ENCODE results near the gene PKNOX1.
"Not testable (repeated sequence)": the region's sequence is repeated elsewhere in the genome, so short reads cannot be mapped to it uniquely, and the experiment has no call there.

Gene PKNOX1, protein sequence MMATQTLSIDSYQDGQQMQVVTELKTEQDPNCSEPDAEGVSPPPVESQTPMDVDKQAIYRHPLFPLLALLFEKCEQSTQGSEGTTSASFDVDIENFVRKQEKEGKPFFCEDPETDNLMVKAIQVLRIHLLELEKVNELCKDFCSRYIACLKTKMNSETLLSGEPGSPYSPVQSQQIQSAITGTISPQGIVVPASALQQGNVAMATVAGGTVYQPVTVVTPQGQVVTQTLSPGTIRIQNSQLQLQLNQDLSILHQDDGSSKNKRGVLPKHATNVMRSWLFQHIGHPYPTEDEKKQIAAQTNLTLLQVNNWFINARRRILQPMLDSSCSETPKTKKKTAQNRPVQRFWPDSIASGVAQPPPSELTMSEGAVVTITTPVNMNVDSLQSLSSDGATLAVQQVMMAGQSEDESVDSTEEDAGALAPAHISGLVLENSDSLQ

GRCh38 chr21:42973991-42974831 is at the start of gene PKNOX1:
PKNOX1 (plus strand) TSS chr21:42974562; CDS start chr21:43004382, 29,820 bp downstream.
- peak; percentile 97 for DNase-seq (ENCODE audit: low read depth)

- DNase-seq (ENCODE audit: low read depth): no peak
Measured at GRCh38 chr21:42925114-42925926, 49.0 kb upstream of the PKNOX1 start, which contains the start of gene ERVH48-1. ERVH48-1 (minus strand) TSS chr21:42925630; CDS start chr21:42919006, 6,624 bp downstream.

GRCh38 chr21:42927474-42928200 is 46.7 kb upstream of the PKNOX1 start:
- DNase-seq (ENCODE audit: low read depth): not testable (repeated sequence)

DNA sequence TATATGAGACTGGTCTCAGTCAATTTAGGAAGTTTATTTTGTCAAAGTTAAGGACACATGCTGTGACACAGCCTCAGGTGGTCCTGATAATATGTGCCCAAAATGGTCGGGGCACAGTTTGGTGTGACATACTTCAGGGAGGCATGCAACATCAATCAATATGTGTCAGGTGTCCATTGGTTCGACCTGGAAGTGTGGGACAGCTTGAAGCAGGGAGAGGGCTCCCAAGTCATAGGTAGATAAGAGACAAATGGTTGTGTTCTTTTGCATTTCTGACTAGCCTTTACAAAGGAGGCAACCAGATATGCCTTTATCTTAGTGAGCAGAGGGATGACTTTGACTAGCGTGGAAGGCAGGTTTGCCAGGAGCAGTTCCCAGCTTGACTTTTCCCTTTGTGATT is 44.4 kb upstream of the PKNOX1 start:
- no peak for DNase-seq (ENCODE audit: low read depth)

- DNase-seq (ENCODE audit: low read depth): peak; percentile 44
Measured at GRCh38 chr21:42931560-42932235, 42.7 kb upstream of the PKNOX1 start.

DNA sequence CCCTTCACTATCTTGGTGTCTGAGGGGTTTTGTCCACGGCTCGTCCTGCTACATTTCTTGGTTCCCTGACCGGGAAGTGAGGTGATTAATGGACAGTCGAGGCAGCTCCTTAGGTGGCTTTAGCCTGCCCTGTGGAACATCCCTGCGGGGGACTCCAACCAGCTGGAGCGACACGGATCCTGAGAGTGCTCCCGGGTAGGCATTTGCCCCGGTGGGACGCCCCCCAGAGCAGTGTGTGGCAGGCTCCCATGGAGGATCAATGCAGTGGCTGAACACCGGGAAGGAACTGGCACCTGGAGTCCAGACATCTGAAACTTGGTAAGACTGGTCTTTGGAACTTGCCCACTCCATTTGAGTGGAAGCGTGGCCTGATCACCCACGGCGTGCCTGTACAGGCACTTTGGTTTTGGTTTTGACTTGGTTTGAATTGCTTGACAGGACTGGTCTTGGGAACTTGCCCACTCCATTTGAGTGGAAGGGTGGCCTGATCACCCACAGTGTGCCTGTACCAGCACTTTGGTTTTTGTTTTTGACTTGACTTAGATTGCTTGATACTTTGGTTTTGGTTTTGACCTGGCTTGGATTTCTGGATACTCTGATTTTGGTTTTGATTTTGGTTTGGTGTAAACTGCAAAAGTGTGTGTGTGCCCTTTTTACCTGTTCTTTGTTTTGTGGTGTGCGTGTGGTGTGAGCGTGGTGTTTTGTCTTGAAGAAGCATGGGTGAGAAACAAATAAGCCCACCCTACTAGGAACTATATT is 41.8 kb upstream of the PKNOX1 start:
- DNase-seq (ENCODE audit: low read depth): not testable (repeated sequence)

DNA sequence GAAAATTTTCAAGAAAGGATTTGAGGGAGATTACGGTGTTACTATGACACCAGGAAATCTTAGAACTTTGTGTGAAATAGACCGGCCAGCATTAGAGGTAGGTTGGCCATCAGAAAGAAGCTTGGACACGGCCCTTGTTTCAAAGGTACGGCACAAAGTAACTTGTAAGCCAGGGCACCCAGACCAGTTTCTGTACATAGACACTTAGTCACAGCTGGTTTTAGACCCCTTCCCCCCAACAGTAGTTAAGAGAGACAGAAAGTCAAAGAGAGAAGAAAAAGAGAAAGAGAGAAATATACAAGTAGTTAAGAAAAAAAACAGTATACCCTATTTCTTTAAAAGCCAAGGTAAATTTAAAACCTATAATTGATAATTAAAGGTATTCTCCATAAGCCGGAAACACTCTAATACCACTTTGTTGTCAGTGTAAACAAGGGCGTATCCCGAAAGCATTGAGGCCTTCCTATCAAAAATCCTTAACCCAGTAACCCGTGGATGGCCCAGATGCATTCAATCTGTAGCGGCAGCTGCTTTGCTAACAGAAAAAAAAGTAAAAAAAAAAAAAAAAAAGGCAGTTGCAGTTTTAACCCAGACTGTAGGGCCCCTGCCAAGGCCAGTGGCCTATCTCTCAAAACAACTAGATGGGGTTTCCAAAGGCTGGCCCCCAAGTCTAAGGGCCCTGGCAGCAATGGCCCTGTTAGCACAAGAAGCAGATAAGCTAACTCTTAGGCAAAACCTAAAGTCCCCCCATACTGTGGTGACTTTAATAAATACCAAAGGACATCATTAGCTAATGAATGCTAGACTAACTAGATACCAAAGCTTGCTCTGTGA is 41.0 kb upstream of the PKNOX1 start:
- DNase-seq (ENCODE audit: low read depth): not testable (repeated sequence)

- not testable (repeated sequence) for DNase-seq (ENCODE audit: low read depth)
Measured at GRCh38 chr21:42933973-42934372, 40.4 kb upstream of the PKNOX1 start.

- not testable (repeated sequence) for DNase-seq (ENCODE audit: low read depth)
Measured at GRCh38 chr21:42936360-42936759, 38.0 kb upstream of the PKNOX1 start.

GRCh38 chr21:42937034-42937940 is 37.1 kb upstream of the PKNOX1 start:
- peak; percentile 24 for DNase-seq (ENCODE audit: low read depth)

DNA sequence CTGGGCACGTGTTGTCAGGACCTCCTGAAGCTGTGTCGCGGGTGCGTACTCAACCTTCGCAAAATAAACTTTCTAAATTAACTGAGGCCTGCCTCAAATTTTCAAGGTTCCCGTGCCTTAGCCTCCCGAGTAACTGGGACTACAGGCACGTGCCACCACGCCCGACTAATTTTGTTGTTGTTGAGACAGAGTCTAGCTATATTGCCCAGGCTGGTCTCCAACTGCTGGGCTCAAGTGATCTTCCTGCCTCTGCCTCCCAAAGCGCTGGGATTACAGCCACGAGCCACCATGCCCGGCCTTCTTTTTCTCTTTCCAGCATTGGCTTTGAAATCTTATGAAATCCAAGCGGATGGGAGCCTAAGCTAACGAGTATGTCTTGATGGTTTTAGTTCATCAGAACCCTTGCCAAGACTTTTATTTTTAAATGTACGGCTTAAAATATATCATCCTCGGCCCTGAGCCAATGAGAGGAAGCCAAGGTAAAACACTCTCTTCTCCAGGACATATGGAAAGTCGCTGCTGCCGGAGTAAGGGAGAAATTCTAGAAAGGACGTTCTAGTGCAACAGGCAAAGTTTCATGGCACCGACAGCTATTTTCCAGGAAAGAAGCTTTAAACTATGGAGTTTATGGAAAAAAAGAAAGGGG is 36.3 kb upstream of the PKNOX1 start:
- DNase-seq (ENCODE audit: low read depth): no peak

DNA sequence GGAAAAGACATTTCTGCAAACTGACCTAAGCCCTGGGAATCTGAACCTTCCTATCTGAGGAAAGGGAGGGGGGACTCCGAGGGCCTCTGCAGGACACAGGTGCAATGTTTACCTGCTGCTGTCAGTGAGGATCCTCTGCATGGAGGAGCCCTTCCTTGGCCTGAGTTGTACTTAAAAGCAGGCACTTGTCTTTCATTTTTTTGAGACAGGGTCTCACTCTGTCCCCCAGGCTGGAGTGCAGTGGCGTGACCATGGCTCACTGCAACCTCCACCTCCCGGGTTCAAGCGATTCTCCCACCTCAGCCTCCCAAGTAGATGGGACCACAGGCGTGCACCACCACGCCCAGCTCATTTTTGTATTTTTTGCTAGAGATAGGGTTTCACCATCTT is 35.8 kb upstream of the PKNOX1 start:
- DNase-seq (ENCODE audit: low read depth): not testable (repeated sequence)

DNA sequence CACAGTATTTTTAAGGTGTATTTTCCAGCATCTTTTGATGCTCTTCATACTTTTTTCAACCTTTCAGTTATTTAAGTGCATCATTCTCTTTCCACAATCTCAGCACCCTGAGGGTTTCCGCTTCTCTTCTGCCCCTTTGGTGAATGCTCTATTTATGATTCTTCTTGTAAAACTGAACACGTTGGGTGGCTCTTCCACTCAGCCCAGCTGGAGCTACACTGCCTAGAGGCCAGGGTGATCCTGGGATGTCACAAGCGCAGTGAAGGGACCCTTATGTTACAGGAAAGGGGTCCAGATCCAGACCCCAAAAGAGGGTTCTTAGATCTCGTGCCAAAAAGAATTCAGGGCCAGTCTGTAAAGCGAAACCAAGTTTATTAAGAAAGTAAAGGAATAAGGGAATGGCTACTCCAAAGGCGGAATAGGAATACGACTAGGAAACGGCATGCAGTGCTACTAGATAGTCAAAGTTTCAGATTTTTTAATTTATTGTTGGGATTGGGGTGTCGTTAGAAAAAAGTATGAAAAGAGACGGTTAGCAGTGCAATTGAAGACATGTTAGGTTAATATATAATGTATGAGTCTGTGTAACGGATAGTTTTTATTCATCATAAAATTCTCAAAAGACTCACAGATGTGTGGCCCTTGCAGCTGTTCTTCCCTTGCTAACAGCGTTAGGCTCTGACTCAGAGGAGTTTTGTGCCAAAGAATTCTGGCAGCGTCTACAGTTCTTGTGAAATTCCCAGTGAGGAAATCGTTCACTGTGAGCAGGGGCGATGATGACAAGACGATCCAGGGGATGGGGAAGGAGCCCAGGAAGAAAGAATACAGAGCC is 34.6 kb upstream of the PKNOX1 start:
- DNase-seq (ENCODE audit: low read depth): peak; percentile 98

DNA sequence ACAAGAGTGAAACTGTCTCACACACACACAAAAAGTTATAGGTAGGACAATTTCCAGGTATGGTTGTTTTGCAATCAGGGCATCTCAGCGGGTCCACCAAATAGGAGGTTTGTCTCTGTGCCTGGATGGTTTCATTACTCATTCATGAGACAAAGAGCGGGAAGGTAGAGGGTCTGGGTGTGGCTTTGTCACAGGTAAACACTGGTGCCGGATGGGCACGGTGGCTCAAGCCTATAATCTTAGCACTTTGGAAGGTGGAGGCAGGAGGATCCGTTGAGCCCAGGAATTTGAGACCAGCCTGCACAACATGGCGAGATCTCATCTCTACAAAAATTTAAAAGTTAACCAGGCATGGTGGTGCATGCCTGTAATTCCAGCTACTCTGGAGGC is 32.7 kb upstream of the PKNOX1 start:
- no peak for DNase-seq (ENCODE audit: low read depth)

DNA sequence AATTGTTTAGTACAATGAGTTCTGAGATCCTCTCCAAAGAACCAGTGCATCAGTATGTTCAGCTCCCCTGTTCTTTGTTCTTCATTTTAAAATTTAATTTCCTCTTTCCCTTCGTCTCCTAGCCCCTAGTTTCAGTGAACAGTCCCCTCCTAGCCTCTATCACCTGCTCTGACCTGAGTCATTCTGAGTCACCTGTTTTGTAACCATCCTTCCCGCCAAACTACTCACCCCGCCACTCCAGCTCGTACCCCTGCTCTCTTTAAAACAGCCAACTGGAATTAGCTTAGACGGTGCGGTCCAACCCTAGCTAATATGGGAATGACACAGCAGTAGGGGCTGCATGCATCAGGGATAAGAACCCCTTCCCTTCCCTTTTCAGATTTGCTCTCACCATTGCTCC is 32.1 kb upstream of the PKNOX1 start:
- DNase-seq (ENCODE audit: low read depth): no peak

DNA sequence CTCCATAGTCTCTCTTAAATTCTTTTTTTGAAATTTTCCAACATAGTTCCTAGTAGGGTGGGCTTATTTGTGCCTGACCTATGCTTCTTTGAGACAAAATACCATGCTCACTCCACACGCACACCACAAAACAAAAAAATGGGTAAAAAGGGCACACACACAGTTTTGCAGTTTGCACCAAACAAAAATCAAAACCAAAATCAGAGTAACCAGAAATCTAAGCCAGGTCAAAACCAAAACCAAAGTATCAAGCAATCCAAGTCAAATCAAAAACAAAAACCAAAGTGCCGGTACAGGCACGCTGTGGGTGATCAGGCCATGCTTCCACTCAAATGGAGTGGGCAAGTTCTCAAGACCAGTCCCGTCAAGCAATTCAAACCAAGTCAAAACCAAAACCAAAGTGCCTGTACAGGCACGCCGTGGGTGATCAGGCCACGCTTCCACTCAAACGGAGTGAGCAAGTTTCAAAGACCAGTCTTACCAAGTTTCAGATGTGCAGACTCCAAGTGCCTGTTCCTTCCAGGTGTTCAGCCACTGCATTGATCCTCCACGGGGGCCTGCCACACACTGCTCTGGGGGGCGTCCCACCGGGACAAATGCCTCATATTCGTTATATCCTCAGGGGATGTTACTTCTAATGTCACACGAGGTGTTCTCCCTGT is 25.1 kb upstream of the PKNOX1 start:
- not testable (repeated sequence) for DNase-seq (ENCODE audit: low read depth)

All from amniotic epithelial cell (primary cell).